GM12801 (cell line): ENCODE measurements around the gene RIN3.

Source experiments
- TF ChIP-seq, protein P1 (sequence below): IDR thresholded peaks from one replicate; pipeline ENCODE4 v1.5.1; 2011; ENCODE audit warnings: control low read depth; ENCODE audit not compliant: insufficient read length; ENCODE audit errors: extremely low read depth

RIN3 gene

DNA sequence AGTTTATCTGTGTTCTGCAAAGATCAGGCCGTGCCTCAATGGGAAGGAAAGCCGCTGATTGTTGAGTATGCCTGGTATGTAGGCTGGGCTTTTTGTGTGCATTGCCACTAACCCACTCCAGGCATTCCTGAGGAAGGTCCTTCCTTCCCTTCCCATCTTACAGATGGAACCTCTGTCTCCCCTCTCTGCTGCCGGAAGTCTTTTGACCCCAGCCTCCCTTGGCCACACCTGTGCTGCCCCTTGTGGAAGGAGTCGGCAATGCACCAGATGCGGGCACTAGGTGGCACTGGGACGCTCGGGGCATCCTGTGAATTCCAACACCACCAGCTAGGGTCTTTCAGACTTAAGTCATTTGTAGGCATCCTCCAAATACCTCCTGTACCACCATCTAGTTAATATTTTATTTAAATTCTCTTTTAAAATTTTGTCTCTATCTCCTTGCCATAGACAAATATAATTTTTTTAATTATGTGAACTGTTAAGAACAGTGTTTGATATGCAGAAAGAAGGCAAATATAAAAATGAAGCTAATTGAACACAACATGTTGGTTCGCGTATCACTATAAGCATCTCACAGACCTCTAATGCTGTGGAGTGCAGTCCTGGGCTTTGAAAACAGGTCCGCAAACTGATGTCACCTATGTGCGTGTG, 99.6 kb downstream of the RIN3 start:
- TF ChIP-seq, protein P1, sequence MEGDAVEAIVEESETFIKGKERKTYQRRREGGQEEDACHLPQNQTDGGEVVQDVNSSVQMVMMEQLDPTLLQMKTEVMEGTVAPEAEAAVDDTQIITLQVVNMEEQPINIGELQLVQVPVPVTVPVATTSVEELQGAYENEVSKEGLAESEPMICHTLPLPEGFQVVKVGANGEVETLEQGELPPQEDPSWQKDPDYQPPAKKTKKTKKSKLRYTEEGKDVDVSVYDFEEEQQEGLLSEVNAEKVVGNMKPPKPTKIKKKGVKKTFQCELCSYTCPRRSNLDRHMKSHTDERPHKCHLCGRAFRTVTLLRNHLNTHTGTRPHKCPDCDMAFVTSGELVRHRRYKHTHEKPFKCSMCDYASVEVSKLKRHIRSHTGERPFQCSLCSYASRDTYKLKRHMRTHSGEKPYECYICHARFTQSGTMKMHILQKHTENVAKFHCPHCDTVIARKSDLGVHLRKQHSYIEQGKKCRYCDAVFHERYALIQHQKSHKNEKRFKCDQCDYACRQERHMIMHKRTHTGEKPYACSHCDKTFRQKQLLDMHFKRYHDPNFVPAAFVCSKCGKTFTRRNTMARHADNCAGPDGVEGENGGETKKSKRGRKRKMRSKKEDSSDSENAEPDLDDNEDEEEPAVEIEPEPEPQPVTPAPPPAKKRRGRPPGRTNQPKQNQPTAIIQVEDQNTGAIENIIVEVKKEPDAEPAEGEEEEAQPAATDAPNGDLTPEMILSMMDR = no peak

DNA sequence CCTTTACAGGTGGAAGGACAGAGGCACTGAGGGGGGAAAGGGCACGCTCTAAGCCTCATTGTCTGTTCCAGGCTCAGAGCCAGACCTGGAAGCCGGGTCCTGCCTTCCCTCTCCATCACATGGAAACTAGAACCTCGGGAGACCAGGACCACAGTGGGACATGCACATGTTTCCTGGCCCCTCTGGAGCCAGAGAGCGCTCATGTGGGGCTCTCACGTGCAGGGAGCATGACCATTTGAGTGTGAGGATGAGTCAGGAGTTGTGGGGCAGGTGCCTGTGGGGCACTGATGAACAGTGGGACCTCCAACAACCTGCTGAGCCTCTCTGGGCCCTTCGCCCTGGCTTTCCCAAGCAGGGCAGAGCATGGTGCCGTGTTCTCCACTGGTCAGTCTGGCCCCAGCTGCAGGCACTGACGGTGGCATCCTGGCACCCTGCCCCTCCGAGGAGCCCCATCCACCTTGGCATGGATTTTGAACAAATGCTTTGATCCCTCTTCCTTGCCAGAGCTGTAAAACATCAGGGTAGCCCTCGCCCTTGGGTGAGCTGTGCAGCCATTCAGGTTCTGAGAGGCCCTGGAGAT, 100.2 kb downstream of the RIN3 start:
- TF ChIP-seq, protein P1 = no peak

DNA sequence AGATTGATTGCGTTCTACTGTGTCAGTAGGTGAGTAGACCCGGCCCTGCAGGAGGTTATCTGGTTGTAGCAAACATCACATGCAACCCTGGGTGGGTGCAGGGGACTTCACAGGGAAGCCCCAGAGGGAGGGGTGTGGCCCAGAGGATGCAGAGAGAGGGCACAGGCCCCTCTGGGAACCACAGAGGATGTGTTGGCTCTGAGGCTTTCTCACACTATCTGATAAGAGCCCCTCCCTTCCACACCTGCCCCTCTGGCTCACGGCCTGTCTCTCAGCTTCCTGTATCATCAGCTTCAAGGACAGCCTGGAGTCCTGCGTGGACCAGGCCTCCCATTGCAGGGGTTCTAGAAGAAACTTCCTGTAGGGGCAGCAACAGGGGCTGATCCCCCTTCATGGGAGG, 101.9 kb downstream of the RIN3 start:
- TF ChIP-seq, protein P1 = no peak

DNA sequence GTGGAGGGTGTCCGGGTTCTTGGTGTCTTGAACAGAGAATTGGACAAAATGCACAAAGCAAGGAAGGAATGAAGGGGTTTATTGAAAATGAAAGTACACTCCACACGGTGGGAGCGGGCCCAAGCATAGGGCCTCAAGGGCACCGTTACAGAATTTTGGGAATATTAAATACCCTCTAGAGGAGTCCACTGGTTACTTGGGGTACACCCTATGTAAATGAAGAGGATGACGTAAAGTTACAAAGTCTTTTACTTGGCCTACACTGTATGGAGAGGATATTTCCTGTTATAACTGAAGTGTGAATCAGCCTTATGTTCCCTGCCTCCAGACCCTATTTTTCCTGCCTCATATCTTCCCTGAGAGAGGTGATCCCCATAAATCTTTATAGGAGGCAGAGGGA, 102.6 kb downstream of the RIN3 start:
- TF ChIP-seq, protein P1 = no peak

DNA sequence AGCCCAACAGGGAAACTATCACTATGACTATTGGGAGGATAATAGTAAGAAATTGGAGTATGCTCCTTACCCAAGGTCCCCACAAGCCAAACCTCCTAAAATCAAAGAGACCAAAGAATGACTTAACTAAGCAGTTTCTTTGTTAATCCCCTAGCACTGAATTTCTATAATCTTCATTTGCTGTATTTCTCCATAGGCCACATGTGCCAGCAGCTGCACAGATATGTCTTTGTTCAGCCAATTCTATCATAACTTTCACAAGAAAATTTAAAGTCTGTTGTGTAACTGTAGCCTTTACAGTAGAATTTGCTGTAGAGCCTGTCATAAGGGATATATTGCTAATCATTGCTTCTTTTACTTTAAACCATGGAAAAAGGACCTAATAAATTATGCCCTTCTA, 104.0 kb downstream of the RIN3 start:
- TF ChIP-seq, protein P1 = no peak

DNA sequence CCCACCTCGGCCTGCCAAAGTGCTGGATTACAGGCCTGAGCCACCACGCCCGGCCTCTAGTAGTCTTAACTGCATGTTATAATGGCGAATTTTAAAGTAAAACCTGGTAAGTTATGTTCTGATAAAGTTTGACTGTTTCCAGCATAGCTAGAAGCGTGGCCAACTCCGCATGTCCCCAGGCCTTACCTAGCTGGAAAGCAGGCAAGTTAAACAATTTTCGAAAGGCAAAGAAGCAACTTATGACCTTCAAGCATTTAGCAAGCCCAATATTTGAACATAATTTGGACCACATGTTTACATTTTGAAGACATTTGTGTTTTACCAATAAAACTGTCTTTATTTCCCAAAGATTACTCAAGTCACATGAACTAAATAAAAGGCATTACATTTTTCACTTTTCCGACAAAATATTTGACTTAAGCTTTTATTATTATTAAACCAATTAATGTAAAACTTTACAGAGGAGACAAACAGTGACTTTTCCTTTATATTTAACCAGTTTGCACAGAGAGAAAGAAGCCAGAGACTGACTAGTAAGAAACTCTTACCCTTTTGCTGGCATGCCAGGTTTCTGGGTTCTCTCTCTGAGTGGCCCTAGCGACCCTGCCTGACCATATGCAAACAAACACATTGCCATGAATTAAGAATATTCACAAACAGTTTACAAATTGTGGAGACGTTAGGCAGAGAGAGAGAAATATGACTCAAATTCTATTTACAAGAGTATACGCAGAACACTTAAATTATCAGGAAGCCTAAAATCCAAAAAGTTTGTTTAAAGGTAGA, 106.3 kb downstream of the RIN3 start:
- TF ChIP-seq, protein P1 = no peak

DNA sequence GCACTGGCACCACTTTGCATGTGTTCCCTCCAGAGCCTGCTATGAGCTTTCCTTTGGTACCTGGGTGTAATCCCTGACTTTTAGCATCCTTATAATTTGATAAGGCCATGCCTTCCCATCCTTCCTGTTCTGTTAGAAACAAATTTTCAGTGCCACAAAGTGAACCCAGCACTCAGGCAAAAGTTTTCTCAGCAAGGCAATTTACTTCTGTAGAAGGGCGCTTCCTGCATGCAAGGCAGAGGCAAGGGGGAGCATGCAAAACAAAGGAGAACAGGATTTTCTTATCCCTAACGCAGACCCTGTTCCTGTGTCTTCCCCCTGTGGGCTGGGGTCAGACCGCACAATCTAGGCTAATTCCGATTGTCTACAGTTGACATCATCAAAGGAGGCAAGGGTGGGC, 108.7 kb downstream of the RIN3 start:
- TF ChIP-seq, protein P1 = no peak
